HepG2 (cell line): ENCODE results near the gene STN1. TPM values are rescaled to one million over a fixed set of nuclear protein-coding genes. Genes with fewer than 3 reads are reported as not detected.

ENCODE experiments used
- ARID2 ChIP-seq: sonication (generic); formaldehyde crosslinking; IDR thresholded peaks from 2 replicates; pipeline ENCODE4 v1.8.1; 2022; ENCODE audit warnings: mild to moderate bottlenecking, missing genetic modification reagents, borderline replicate concordance
- ATF7-NPFF ChIP-seq: sonication (generic); formaldehyde crosslinking; IDR thresholded peaks from 2 replicates; pipeline ENCODE4 v1.8.1; 2023; ENCODE audit warnings: mild to moderate bottlenecking, low read depth, missing genetic modification reagents, moderate library complexity
- KDM5A ChIP-seq: fragments of 200-600 bp; sonication (generic); IDR thresholded peaks from 2 replicates; pipeline ENCODE4 v1.7.0; 2018; ENCODE audit warnings: antibody characterized with exemption, mild to moderate bottlenecking, low read length, borderline replicate concordance
- KIAA2018 ChIP-seq: sonication (generic); formaldehyde crosslinking; IDR thresholded peaks from 2 replicates; pipeline ENCODE4 v1.5.0; 2020; ENCODE audit warnings: mild to moderate bottlenecking, missing genetic modification reagents, borderline replicate concordance
- PAX8 ChIP-seq: sonication (generic); formaldehyde crosslinking; IDR thresholded peaks from 2 replicates; pipeline ENCODE4 v1.8.0; 2022; ENCODE audit warnings: mild to moderate bottlenecking, missing genetic modification reagents, borderline replicate concordance
- PITX1 ChIP-seq: sonication (generic); formaldehyde crosslinking; IDR thresholded peaks from 2 replicates; pipeline ENCODE4 v1.5.1; 2020; ENCODE audit warnings: mild to moderate bottlenecking, missing genetic modification reagents
- TAF15 ChIP-seq: fragments of 200-400 bp; formaldehyde crosslinking; IDR thresholded peaks from one replicate; pipeline ENCODE4 v1.6.1; 2018; ENCODE audit warnings: mild to moderate bottlenecking, low read depth, low read length; ENCODE audit not compliant: poor library complexity, severe bottlenecking
- TCF7L2 ChIP-seq: IDR thresholded peaks from 2 replicates; pipeline ENCODE4 v1.6.1; 2011; ENCODE audit warnings: mild to moderate bottlenecking, low read depth, low read length, moderate library complexity
- THAP8 ChIP-seq: sonication (generic); formaldehyde crosslinking; IDR thresholded peaks from 2 replicates; pipeline ENCODE4 v1.5.1; 2020; ENCODE audit warnings: missing genetic modification reagents, mild to moderate bottlenecking, borderline replicate concordance
- ZBTB34 ChIP-seq: sonication (generic); formaldehyde crosslinking; IDR thresholded peaks from 2 replicates; pipeline ENCODE4 v1.8.0; 2022; ENCODE audit warnings: mild to moderate bottlenecking, missing genetic modification reagents
- ZFX ChIP-seq: sonication (generic); formaldehyde crosslinking; IDR thresholded peaks from 2 replicates; pipeline ENCODE4 v1.4.0; 2020; ENCODE audit warnings: mild to moderate bottlenecking, low read depth, missing genetic modification reagents, moderate library complexity
- polyA plus RNA-seq, 8 experiments: library from polyadenylated mRNA; depleted of rRNA in 3 of 8; stranded (reverse) in 7 of 8; unstranded in 1 of 8; fragments of >200 nt; fragmentation: Illumina TruSeq in 4 of 8; extraction: Trizol in 4 of 8; gene quantifications; 2 replicates each; pipeline versions ENCODE4 v1.2.1 to v1.2.3, GENCODE V29; 2011 to 2016; ENCODE audit warnings: low read depth in 4 of 8, missing spikeins in 1 of 8, mixed read lengths in 1 of 8; ENCODE audit not compliant: insufficient read depth in 1 of 8
- total RNA-seq, 5 experiments: library from RNA; depleted of rRNA; stranded (reverse); fragments of >200 nt; fragmentation: Illumina TruSeq; extraction: Trizol; gene quantifications; 2 replicates each; pipeline ENCODE4 v1.2.3, GENCODE V29; 2016; ENCODE audit warnings: low read depth in 1 of 5
- TF ChIP-seq, protein P1 (sequence below): sonication (generic); formaldehyde crosslinking; IDR thresholded peaks from 2 replicates; pipeline ENCODE4 v1.4.0; 2020; ENCODE audit warnings: missing genetic modification reagents, borderline replicate concordance
- TF ChIP-seq, protein P2 (sequence below): sonication (generic); formaldehyde crosslinking; IDR thresholded peaks from 2 replicates; pipeline ENCODE4 v1.9.0; 2021; ENCODE audit warnings: missing genetic modification reagents, borderline replicate concordance

Gene STN1
- total and polyA plus RNA-seq, 2 of the 13 experiments (the other 11 are each of a cell fraction or from before 2014, with no cell fraction given), result 17.6 to 22.7 TPM

DNA sequence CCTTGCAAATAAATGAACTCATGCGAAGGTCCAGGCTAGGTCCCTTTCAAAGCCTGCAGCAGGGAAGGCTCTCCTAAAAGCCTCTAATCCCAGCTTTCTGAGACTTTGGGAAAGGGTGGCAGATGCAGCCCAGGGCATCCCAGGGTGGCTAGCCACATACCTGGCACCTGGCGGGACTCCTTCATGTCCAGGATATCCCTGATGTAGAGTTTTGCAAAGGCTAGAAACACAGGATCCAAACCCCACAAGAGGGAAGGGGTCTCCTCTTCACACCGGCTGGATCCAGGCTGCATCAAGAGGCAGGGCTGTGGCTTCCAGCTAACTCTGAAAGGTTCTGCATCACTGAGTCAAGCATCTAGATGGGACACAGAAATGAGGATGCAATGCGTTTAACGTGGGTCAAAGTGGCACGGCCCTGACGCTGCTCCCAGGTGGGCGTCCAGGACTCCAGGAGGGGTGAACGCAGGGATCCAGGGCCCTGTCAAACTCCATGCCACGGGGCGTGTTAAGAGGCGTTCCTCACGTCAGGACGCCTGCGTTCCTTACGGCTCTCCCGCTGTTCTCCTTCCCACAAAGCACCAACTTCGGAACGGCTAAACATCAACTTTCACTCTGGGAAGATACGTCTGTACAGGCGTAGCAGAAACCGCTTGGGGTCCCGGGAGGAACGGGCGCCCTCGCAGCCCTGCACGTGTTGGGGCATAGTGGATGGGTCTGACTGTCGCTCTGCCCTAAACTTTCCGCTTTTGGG lies 507 bp downstream of the STN1 start (continued):
- TF ChIP-seq ZFX (CRISPR knock-in tag) (no peak; the same call in none of the 2 replicates), PAX8 (CRISPR knock-in tag) (no peak; the same call in 1 of the 2 replicates), PITX1 (CRISPR knock-in tag) (no peak), KIAA2018 (CRISPR knock-in tag) (no peak), ARID2 (CRISPR knock-in tag) (no peak), ZBTB34 (CRISPR knock-in tag) (no peak), TAF15 (no peak), KDM5A (0 out of 2 replicates have a peak, but pooled peaks have one; percentile 9), THAP8 (CRISPR knock-in tag) (no peak), TCF7L2 (no peak), ATF7-NPFF (CRISPR knock-in tag) (no peak)
- TF ChIP-seq, protein P1, sequence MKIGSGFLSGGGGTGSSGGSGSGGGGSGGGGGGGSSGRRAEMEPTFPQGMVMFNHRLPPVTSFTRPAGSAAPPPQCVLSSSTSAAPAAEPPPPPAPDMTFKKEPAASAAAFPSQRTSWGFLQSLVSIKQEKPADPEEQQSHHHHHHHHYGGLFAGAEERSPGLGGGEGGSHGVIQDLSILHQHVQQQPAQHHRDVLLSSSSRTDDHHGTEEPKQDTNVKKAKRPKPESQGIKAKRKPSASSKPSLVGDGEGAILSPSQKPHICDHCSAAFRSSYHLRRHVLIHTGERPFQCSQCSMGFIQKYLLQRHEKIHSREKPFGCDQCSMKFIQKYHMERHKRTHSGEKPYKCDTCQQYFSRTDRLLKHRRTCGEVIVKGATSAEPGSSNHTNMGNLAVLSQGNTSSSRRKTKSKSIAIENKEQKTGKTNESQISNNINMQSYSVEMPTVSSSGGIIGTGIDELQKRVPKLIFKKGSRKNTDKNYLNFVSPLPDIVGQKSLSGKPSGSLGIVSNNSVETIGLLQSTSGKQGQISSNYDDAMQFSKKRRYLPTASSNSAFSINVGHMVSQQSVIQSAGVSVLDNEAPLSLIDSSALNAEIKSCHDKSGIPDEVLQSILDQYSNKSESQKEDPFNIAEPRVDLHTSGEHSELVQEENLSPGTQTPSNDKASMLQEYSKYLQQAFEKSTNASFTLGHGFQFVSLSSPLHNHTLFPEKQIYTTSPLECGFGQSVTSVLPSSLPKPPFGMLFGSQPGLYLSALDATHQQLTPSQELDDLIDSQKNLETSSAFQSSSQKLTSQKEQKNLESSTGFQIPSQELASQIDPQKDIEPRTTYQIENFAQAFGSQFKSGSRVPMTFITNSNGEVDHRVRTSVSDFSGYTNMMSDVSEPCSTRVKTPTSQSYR (CRISPR knock-in tag), result no peak
- TF ChIP-seq, protein P2, sequence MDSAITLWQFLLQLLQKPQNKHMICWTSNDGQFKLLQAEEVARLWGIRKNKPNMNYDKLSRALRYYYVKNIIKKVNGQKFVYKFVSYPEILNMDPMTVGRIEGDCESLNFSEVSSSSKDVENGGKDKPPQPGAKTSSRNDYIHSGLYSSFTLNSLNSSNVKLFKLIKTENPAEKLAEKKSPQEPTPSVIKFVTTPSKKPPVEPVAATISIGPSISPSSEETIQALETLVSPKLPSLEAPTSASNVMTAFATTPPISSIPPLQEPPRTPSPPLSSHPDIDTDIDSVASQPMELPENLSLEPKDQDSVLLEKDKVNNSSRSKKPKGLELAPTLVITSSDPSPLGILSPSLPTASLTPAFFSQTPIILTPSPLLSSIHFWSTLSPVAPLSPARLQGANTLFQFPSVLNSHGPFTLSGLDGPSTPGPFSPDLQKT (CRISPR knock-in tag), result no peak
